Lower lobe of right lung (tissue), 2 donors: ENCODE data around the gene MX2. TPM values are rescaled to one million over a fixed set of nuclear protein-coding genes. Genes with fewer than 3 reads are reported as not detected.

ENCODE experiments used
- ATAC-seq, 2 donors: fragments of 200-7000 bp; cut with Tn5 transposase; one replicate each; pipeline ENCODE4 v1.9.1; 2020 to 2022; ENCODE audit warnings: mild to moderate bottlenecking in 2 of 2, moderate library complexity in 2 of 2
- DNase-seq: peaks from one replicate; pipeline ENCODE4 v3.0.0-alpha.2; 2020
- H3K27ac ChIP-seq: fragments of 200-600 bp; one replicate; pipeline ENCODE4 v1.8.0; 2022
- H3K27me3 ChIP-seq: fragments of 200-600 bp; one replicate; pipeline ENCODE4 v1.8.0; 2022; ENCODE audit warnings: low read depth
- H3K36me3 ChIP-seq: fragments of 200-600 bp; one replicate; pipeline ENCODE4 v1.8.0; 2022; ENCODE audit warnings: mild to moderate bottlenecking
- H3K4me1 ChIP-seq: fragments of 200-600 bp; one replicate; pipeline ENCODE4 v1.8.0; 2022
- H3K4me3 ChIP-seq: fragments of 200-600 bp; one replicate; pipeline ENCODE4 v1.8.0; 2022; ENCODE audit warnings: mild to moderate bottlenecking
- H3K9me3 ChIP-seq: fragments of 200-600 bp; one replicate; pipeline ENCODE4 v1.8.0; 2022
- intact Hi-C: fragments of 100-400 bp; cut with DNase I; formaldehyde crosslinking; loops from one replicate; pipeline ENCODE4 v1.11.0; 2022
- total RNA-seq: library from RNA; stranded (reverse); fragmentation: NEBNext Ultra II Directional; extraction: Animal tissue kit (Norgen Biotek cat#: 25700); gene quantifications from one replicate; pipeline ENCODE4 v1.2.1, GENCODE V29; 2021
- TF ChIP-seq, protein P1 (sequence below): fragments of 200-600 bp; IDR thresholded peaks from one replicate; pipeline ENCODE4 v1.8.0; 2022; ENCODE audit warnings: antibody characterized with exemption, mild to moderate bottlenecking
- donor health status: DM: no; HTN: yes; CAD: no; lungs with severe emphysema.

Gene MX2
- total RNA-seq, 1 donor from 2014 or later = 35.5 TPM

DNA sequence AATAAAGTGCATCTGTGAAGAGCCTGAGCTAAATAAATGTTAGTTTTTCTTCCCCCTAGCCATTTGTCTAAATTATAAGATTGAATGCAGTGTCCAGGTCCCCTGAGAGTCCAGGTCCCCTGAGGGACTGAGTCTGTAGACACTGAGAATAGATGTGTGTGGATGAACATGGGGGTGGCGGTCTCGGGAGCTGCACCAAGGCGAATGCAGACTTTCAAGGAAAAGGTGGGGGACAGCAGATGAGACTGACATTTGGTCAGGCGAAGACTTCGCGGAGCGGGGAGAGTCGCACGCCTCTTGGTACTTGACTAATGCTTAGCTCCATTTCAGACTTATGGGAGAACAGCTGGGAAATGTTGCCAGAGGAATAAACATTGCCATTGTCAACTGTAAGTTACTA is 17.7 kb upstream of the MX2 start:
- no peak for ATAC-seq
- peaks cover 4% of the 10 kb centered on the region for H3K27me3 ChIP-seq
- H3K27ac ChIP-seq = no peak overlapping the region
- DNase-seq = no peak
- intact Hi-C loops = no loop called here
- no peak overlapping the region for H3K4me3 ChIP-seq
- no peaks in the 10 kb centered on the region for H3K4me1 ChIP-seq
- TF ChIP-seq, protein P1, sequence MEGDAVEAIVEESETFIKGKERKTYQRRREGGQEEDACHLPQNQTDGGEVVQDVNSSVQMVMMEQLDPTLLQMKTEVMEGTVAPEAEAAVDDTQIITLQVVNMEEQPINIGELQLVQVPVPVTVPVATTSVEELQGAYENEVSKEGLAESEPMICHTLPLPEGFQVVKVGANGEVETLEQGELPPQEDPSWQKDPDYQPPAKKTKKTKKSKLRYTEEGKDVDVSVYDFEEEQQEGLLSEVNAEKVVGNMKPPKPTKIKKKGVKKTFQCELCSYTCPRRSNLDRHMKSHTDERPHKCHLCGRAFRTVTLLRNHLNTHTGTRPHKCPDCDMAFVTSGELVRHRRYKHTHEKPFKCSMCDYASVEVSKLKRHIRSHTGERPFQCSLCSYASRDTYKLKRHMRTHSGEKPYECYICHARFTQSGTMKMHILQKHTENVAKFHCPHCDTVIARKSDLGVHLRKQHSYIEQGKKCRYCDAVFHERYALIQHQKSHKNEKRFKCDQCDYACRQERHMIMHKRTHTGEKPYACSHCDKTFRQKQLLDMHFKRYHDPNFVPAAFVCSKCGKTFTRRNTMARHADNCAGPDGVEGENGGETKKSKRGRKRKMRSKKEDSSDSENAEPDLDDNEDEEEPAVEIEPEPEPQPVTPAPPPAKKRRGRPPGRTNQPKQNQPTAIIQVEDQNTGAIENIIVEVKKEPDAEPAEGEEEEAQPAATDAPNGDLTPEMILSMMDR = no peak
- H3K9me3 ChIP-seq = peaks cover 4% of the 10 kb centered on the region
- no peaks in the 10 kb centered on the region for H3K36me3 ChIP-seq

DNA sequence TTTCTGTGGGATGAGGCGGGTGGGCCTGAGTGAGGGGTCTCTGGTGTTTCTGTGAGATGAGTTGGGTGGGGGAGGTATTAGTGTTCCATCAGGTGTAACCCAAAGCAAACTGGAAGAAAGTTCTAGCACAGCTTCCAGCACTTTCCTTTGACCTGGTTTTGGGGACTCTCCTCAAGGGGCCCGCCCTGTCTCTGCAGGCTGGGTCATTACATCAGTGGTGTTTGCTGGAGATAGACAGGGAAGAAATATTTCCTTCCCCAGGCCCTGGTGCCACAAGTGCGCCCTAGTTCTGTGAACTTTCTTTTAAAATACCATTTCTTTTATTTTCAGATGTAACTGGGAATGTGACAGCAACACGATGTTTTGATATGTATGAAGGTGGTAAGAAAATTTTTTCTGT is 16.5 kb upstream of the MX2 start:
- Histone ChIP-seq H3K9me3 (peaks cover 4% of the 10 kb centered on the region), H3K27me3 (peaks cover 12% of the 10 kb centered on the region), H3K4me1 (no peaks in the 10 kb centered on the region), H3K36me3 (no peaks in the 10 kb centered on the region), H3K4me3 (no peak overlapping the region), H3K27ac (no peak overlapping the region)
- no peak for DNase-seq
- intact Hi-C loops = no loop called here
- TF ChIP-seq, protein P1 = no peak
- ATAC-seq = no peak

DNA sequence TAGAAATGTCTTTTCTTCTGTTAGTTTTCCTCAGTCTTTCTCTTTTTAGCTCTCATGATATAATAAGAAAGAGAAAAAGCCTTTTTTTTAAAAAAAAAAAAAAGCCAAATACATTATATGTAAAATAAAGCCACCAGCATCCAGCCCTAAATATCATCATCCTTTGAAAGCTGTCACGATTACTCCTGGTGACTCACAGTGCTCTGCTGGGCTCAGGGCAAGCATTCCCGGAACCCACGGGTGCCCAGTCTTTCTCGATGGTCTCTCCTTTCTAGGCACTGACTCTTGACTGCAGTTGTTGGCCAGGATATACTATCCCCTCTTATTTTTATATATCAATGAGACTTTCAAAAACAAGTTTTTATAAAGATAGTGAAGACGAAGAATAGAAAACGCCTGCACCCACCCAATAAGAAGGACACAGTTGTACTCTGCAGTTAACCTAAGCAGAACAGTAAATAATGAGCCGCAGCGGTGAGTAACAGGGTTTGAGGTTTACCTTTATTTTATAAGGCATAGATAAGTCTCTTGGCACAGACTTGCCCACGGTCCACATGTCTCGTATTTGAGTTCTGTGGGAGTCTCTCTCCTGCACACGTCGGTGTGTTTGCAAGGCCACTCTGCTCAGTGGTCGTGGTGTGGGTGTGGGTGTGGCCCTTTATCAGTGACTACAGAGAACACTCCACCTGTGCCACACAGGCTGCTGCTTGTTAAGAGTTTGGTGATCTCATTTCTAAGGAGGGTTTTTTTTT is 15.7 kb upstream of the MX2 start:
- Histone ChIP-seq H3K4me3 (no peak overlapping the region), H3K27me3 (peaks cover 12% of the 10 kb centered on the region), H3K36me3 (no peaks in the 10 kb centered on the region), H3K9me3 (peaks cover 4% of the 10 kb centered on the region), H3K4me1 (no peaks in the 10 kb centered on the region), H3K27ac (no peak overlapping the region)
- TF ChIP-seq, protein P1 = no peak
- no peak for ATAC-seq
- no peak for DNase-seq
- intact Hi-C loops = no loop called here

DNA sequence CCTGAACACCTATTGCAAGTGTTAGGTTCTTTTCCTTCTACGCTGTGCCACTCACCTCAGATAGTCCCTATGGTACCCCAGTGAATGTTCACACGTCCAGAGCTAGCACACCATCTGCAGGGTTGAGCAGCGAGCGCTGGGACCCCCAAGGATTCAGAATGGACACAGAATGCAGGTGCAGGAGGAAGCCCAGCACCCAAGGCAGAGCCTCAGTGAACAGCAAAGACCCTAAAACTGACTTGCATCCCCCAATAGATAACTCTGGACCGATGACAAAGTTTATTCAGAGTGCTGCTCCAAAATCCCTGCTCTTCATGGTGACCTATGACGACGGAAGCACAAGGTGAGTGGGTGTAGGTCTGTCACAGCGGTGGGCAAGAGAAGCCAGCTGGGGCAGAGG is 15.1 kb upstream of the MX2 start:
- H3K27me3 ChIP-seq = peaks cover 12% of the 10 kb centered on the region
- H3K4me1 ChIP-seq = no peaks in the 10 kb centered on the region
- intact Hi-C loops = no loop called here
- DNase-seq (no peak), ATAC-seq (no peak)
- TF ChIP-seq, protein P1 = no peak
- H3K4me3 ChIP-seq = no peak overlapping the region
- no peak overlapping the region for H3K27ac ChIP-seq
- no peaks in the 10 kb centered on the region for H3K36me3 ChIP-seq
- H3K9me3 ChIP-seq = peaks cover 4% of the 10 kb centered on the region

DNA sequence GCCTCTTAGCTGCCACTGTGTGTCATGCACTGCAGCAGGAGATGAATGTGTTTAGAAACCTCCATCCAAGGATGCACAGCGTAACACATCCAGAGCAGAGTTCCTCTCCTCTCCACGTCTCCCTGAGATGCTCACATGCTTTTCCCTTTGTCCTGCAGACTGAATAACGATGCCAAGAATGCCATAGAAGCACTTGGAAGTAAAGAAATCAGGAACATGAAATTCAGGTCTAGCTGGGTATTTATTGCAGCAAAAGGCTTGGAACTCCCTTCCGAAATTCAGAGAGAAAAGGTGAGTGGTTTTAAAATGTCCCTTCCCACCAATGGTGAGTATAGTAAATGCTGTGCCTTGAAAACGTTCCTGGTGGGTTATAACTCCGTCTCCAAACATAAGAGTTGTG is 13.4 kb upstream of the MX2 start:
- TF ChIP-seq, protein P1 = no peak
- no peak for DNase-seq

More for the DNA sequence above, 13.4 kb upstream of the MX2 start:
- Histone ChIP-seq H3K27ac (no peak overlapping the region), H3K27me3 (peaks cover 12% of the 10 kb centered on the region), H3K4me1 (no peaks in the 10 kb centered on the region), H3K9me3 (no peaks in the 10 kb centered on the region), H3K4me3 (no peak overlapping the region), H3K36me3 (no peaks in the 10 kb centered on the region)
- intact Hi-C loops = no loop called here
- no peak for ATAC-seq
